Measurements from ENCODE around the gene PRKAR1B.
A peak's percentile ranks its signal among the peaks of the same experiment; 100 is the strongest.

Gene PRKAR1B

GRCh38 chr7:516606-517456, 210.2 kb downstream of the PRKAR1B start:
- DNase-seq = no peak

- DNase-seq = no peak
Measured at GRCh38 chr7:516216-516605, 210.9 kb downstream of the PRKAR1B start.

GRCh38 chr7:515628-516027, 211.5 kb downstream of the PRKAR1B start:
- no peak for DNase-seq

GRCh38 chr7:514651-515598, 212.2 kb downstream of the PRKAR1B start:
- DNase-seq = peak; percentile 11

- DNase-seq = no peak
Measured at GRCh38 chr7:514242-514641, 212.8 kb downstream of the PRKAR1B start.

- DNase-seq = peak; percentile 41
Measured at GRCh38 chr7:513521-514166, 213.4 kb downstream of the PRKAR1B start.

GRCh38 chr7:512541-513311, 214.4 kb downstream of the PRKAR1B start:
- no peak for DNase-seq

GRCh38 chr7:512146-512510, 215.0 kb downstream of the PRKAR1B start:
- no peak for DNase-seq

- no peak for DNase-seq
Measured at GRCh38 chr7:511476-512145, 215.5 kb downstream of the PRKAR1B start.

- DNase-seq = no peak
Measured at GRCh38 chr7:510782-511281, 216.2 kb downstream of the PRKAR1B start.

- no peak for DNase-seq
Measured at GRCh38 chr7:510131-510481, 217.0 kb downstream of the PRKAR1B start.

GRCh38 chr7:509426-510130, 217.5 kb downstream of the PRKAR1B start:
- DNase-seq = no peak

- no peak for DNase-seq
Measured at GRCh38 chr7:508461-509170, 218.5 kb downstream of the PRKAR1B start.

GRCh38 chr7:507623-508300, 219.3 kb downstream of the PRKAR1B start:
- DNase-seq = no peak

- DNase-seq = no peak
Measured at GRCh38 chr7:506921-507622, 220.0 kb downstream of the PRKAR1B start.

- DNase-seq = no peak
Measured at GRCh38 chr7:506391-506831, 220.7 kb downstream of the PRKAR1B start.

- DNase-seq = no peak
Measured at GRCh38 chr7:505171-505570, 221.9 kb downstream of the PRKAR1B start.

- no peak for DNase-seq
Measured at GRCh38 chr7:504221-505111, 222.6 kb downstream of the PRKAR1B start.

All from activated CD4-positive, alpha-beta T cell treated with anti-CD3 and anti-CD28 coated beads, Interleukin-10, Interleukin-2, amounts not matched to agents 100 ng/mL and 50 ng/mL, durations not matched to agents 16 hours and 8 hours (primary cell).